Measurements from ENCODE around the gene OS9.
"Not testable (repeated sequence)": the region's sequence is repeated elsewhere in the genome, so short reads cannot be mapped to it uniquely, and the experiment has no call there.

Gene OS9

GRCh38 chr12:57695770-57696432 is 2.0 kb downstream of the OS9 start:
- DNase-seq, result no peak

GRCh38 chr12:57697076-57697475 is 3.1 kb downstream of the OS9 start:
- DNase-seq, result no peak

- no peak for DNase-seq
Measured at GRCh38 chr12:57698414-57698813, 4.5 kb downstream of the OS9 start.

- no peak for DNase-seq
Measured at GRCh38 chr12:57700317-57700716, 6.4 kb downstream of the OS9 start.

DNA sequence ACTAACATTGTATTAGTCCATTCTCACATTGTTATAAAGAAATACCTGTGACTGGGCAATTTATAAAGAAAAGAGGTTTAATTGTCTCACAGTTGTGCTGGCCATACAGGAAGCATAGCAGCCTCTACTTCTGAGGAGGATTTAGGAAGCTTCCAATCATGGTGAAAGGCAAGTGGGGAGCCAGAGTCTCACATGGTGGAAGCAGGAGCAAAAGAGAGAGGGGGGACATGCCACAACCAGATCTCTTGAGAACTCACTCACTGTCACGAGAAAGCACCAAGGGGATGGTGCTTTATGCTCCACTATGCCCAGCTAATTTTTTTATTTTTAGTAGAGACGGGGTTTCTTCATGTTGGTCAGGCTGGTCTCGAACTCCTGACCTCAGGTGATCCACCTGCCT is 13.3 kb downstream of the OS9 start:
- no peak for DNase-seq

DNA sequence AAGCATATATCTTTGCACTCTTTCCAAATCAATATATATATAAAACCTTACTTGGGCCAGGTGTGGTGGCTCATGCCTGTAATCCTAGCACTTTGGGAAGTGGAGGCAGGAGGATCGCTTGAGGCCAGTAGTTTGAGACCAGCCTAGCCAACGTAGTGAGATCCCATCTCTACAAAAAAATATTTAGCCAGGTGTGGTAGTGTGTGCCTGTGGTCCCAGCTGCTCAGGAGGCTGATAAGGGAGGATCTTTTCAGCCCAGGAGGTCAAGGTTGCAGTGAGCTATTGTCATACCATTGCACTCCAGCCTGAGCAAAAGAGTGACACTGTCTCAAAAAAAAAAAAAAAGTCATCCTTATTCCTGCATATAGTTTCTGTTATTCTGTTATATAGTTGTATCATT is 14.4 kb downstream of the OS9 start:
- no peak for DNase-seq

DNA sequence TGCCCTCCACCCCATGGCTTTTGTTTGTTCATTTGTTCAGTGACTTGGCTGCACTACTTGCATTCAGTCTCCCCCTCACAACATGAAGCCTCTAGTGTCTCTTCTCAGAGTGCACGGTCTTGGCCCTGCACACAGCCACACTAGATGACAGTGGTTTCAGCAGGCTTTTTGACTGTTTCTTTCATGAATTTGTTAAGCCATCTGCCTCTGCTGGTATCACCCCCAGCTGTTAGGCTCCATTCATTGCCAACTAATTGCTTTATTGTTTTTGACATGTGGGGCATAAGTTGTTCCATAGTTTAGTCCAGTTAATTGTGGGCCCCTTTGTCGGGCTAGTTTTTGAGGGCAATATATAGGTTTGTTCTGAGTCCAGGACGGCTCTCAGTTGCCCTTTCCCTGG is 18.8 kb downstream of the OS9 start:
- no peak for DNase-seq

- DNase-seq, result no peak
Measured at GRCh38 chr12:57713209-57713608, 19.3 kb downstream of the OS9 start.

GRCh38 chr12:57715036-57715748 is 21.3 kb downstream of the OS9 start:
- not testable (repeated sequence) for DNase-seq

GRCh38 chr12:57715786-57716185 is 21.9 kb downstream of the OS9 start:
- no peak for DNase-seq

DNA sequence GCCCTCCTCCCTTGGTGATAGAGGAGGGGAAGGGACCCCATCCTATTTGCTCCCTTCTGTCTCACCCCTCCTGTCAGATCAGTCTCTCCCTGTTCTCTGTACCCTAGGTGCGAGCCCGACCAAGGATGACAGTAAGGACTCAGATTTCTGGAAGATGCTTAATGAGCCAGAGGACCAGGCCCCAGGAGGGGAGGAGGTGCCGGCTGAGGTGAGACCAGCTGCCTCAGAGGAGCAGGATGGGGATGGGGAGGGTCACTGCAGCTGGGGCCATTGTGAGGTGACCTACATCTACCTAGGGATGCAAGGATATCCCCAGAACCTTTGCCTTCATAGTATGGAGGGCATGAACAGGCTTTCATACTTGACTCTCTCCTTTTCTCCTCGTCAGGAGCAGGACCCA is 22.4 kb downstream of the OS9 start:
- no peak for DNase-seq

DNA sequence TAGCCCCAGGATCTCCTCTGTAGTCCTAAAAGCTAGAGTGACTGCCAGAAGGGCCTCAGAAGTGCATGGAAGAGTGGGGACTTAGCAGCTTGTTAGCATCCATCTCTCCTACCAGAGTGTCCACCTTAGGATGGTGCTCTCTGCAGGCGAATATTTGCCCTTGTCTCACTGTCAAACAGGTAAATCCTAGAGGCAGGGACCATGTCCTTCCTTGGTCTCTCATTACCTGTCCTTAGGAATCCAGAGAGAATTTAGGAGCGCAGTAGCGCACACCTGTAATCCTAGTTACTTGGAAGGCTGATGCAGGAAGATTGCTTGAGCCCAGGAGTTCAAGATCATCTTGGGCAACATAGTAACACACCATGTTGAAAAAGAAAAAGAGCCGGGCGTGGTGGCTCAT is 23.2 kb downstream of the OS9 start:
- DNase-seq, result no peak

GRCh38 chr12:57717846-57718640 is 24.1 kb downstream of the OS9 start:
- DNase-seq, result no peak

DNA sequence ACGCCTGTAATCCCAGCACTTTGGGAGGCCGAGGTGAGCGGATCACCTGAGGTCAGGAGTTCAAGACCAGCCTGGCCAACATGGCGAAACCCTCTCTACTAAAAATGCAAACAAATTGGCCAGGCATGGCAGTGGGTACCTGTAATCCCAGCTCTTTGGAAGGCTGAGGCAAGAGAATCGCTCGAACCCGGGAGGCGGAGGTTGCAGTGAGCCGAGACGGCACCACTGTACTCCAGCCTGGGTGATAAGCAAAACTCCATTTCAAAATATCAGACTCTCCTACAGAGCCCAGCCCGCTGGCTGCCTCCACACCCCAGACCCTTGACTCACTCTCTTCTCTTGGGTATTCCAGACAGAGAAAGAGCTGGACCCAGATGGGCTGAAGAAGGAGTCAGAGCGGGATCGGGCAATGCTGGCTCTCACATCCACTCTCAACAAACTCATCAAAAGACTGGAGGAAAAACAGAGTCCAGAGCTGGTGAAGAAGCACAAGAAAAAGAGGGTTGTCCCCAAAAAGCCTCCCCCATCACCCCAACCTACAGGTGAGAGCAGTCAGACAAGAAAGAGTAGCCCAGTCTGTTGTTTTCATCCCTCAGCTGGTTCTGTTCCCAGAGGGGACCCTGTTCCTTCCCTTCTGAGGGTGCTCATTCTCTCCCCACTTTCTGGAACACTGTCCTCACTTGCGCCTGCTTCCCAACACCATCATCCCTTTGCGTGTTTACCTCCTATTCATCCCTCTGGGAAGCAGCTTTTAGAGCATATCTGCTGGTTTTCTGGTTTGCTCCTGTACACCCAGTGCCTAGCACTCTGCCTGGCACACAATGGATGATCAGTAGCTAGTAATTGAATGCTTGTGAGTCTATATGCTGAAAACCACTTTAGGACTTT is 25.0 kb downstream of the OS9 start:
- no peak for DNase-seq

- DNase-seq, result no peak
Measured at GRCh38 chr12:57719777-57720605, 26.1 kb downstream of the OS9 start.

DNA sequence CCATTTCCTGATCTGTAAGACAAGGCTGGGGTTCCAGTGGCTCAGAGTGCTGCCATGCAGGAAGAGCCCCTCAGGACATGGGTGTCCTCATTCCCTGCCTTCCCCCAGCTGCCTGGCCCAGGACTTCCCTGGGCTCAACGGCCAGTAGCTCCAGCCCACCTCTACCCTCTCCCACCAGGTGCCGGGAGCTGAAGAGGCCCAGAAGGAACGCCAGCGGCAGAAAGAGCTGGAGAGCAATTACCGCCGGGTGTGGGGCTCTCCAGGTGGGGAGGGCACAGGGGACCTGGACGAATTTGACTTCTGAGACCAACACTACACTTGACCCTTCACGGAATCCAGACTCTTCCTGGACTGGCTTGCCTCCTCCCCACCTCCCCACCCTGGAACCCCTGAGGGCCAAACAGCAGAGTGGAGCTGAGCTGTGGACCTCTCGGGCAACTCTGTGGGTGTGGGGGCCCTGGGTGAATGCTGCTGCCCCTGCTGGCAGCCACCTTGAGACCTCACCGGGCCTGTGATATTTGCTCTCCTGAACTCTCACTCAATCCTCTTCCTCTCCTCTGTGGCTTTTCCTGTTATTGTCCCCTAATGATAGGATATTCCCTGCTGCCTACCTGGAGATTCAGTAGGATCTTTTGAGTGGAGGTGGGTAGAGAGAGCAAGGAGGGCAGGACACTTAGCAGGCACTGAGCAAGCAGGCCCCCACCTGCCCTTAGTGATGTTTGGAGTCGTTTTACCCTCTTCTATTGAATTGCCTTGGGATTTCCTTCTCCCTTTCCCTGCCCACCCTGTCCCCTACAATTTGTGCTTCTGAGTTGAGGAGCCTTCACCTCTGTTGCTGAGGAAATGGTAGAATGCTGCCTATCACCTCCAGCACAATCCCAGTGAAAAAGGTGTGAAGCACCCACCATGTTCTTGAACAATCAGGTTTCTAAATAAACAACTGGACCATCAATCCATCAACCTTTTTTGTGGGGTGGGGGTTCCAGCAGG is 27.0 kb downstream of the OS9 start:
- no peak for DNase-seq

DNA sequence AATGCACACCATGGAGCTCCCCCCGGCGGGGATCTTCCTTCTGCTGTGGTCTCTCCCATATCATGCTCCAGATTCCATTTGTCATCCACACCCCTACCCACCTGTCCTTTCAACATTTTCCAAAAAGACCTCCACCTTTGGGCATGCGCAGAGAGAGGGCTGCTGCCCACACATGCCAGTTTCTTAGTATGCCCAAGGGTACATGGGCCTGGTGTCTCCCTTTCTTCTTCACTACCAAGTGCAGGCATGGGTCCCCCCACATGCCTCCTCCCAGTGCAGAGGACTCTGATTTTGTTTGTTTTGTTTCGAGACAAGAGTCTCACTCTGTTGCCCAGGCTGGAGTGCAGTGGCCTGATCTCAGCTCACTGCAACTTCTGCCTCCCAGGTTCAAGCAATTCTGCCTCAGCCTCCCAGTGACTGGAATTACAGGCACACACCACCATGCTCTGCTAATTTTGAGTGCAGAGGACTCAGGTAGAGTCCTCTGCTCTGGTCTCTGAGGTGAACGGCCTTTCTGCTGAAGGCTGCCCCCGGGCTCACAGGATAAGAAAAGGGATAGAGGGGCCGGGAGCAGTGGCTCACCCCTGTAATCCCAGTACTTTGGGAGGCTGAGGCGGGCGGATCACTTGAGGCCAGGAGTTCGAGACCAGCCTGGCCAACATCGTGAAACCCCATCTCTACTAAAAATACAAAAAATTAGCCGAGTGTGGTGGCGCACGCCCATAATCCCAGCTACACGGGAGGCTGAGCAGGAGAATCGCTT is 28.1 kb downstream of the OS9 start:
- DNase-seq, result not testable (repeated sequence)

DNA sequence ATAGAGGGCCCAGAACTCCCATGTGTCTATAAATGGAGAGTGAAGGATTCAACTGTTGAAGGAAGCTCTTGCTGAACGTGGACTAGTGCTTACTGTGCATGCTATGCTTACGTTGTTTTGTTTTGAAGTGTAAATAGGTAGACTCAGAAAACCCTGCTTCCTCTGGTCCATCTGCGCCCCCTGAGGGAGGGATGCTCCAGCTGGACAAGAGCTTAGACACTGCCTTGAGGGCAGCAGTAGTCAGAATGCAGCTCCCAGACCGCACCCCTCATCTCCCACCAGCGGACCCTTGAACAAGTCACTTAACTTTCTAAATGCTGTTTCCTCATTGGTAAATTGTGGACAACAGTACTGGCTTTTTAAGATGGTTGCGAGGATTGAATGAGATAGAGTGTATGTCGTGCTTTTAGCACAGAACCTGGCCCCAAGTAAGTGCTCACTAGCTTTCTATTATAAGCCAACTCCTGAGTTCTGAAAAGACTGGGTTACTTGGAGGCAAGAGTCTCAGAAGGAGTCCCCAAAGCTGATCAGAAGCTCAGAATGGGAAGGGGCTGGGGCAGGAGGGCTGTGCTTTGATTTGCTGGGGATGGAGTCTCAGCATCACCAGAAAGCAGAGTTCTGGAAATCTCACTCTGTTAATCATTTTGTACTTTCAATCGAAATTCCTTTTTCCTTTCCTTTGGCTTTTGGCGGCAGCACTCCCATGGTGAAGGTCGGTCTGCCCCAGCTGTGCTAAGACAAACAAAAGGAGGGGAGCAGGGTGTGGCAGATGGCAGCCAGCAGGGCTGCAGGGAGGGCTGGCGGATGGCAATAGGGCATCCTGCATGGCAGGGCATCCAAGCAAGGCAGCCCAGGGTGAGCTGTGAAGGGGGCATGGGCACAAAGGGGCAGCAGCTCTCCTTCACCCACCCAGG is 29.0 kb downstream of the OS9 start:
- DNase-seq, result no peak

- no peak for DNase-seq
Measured at GRCh38 chr12:57723630-57723962, 29.7 kb downstream of the OS9 start.
